C4-2B (cell line): ENCODE data around the gene COG5.

Source experiments
- ZFX ChIP-seq: fragments of 450-650 bp; IDR thresholded peaks from 2 replicates; pipeline ENCODE4 v1.6.1; 2017
- TF ChIP-seq, protein P1 (sequence below): fragments of 450-650 bp; conservative IDR thresholded peaks from 2 replicates; pipeline ENCODE4 v1.5.1; 2017; ENCODE audit warnings: mild to moderate bottlenecking

- TF ChIP-seq, protein P1, sequence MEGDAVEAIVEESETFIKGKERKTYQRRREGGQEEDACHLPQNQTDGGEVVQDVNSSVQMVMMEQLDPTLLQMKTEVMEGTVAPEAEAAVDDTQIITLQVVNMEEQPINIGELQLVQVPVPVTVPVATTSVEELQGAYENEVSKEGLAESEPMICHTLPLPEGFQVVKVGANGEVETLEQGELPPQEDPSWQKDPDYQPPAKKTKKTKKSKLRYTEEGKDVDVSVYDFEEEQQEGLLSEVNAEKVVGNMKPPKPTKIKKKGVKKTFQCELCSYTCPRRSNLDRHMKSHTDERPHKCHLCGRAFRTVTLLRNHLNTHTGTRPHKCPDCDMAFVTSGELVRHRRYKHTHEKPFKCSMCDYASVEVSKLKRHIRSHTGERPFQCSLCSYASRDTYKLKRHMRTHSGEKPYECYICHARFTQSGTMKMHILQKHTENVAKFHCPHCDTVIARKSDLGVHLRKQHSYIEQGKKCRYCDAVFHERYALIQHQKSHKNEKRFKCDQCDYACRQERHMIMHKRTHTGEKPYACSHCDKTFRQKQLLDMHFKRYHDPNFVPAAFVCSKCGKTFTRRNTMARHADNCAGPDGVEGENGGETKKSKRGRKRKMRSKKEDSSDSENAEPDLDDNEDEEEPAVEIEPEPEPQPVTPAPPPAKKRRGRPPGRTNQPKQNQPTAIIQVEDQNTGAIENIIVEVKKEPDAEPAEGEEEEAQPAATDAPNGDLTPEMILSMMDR = no peak
- no peak for TF ChIP-seq ZFX
Observed at GRCh38 chr7:107318523-107319160, 245.1 kb downstream of the COG5 start.
